Neuronal stem cell (in vitro differentiated cells): ENCODE results near the gene ERO1B.

ENCODE experiments used
- DNase-seq: peaks from one replicate; pipeline ENCODE4 v3.0.0-alpha.2; 2013; ENCODE audit warnings: low spot score
- H2AFZ ChIP-seq: one replicate; pipeline ENCODE4 v1.6.1; 2013; ENCODE audit warnings: mild to moderate bottlenecking, low read length, inconsistent platforms
- H2AK5ac ChIP-seq: 2 replicates; pipeline ENCODE4 v1.6.1; 2013; ENCODE audit warnings: low read depth, mild to moderate bottlenecking, inconsistent platforms, low read length, moderate library complexity, mixed read lengths
- H2BK120ac ChIP-seq: 2 replicates; pipeline ENCODE4 v1.6.1; 2013; ENCODE audit warnings: low read depth, mild to moderate bottlenecking, inconsistent platforms, low read length, moderate library complexity, mixed read lengths
- H2BK12ac ChIP-seq: one replicate; pipeline ENCODE4 v1.6.1; 2013; ENCODE audit warnings: low read length, inconsistent platforms
- H2BK15ac ChIP-seq: 2 replicates; pipeline ENCODE4 v1.6.1; 2013; ENCODE audit warnings: mild to moderate bottlenecking, low read length, inconsistent platforms, mixed read lengths
- H2BK5ac ChIP-seq: one replicate; pipeline ENCODE4 v1.6.1; 2013; ENCODE audit warnings: inconsistent platforms, mild to moderate bottlenecking, low read length, moderate library complexity
- H3K14ac ChIP-seq: one replicate; pipeline ENCODE4 v1.6.1; 2013; ENCODE audit warnings: low read length, inconsistent platforms
- H3K18ac ChIP-seq: 2 replicates; pipeline ENCODE4 v1.6.1; 2013; ENCODE audit warnings: low read length, inconsistent platforms
- H3K23ac ChIP-seq: 2 replicates; pipeline ENCODE4 v1.6.1; 2013; ENCODE audit warnings: low read depth, mild to moderate bottlenecking, mixed read lengths, low read length, inconsistent platforms; ENCODE audit not compliant: poor library complexity
- H3K27ac ChIP-seq: replicated peaks from 3 replicates; pipeline ENCODE4 v1.5.1; 2013; ENCODE audit warnings: low read length, inconsistent platforms
- H3K27me3 ChIP-seq, 3 experiments: 2 replicates each; pipeline ENCODE4 v1.6.1; 2013; ENCODE audit warnings: low read length in 3 of 3, mild to moderate bottlenecking in 2 of 3, inconsistent platforms in 1 of 3, low read depth in 1 of 3, mixed read lengths in 1 of 3, moderate library complexity in 1 of 3; ENCODE audit not compliant: control insufficient read depth in 3 of 3, insufficient read depth in 3 of 3
- H3K36me3 ChIP-seq, 2 donors: replicated peaks in 1 of 2; 2 replicates each; pipeline ENCODE4 v1.6.1; 2013; ENCODE audit warnings: low read length in 2 of 2; ENCODE audit not compliant: control insufficient read depth in 2 of 2, insufficient read depth in 2 of 2
- H3K4ac ChIP-seq: 2 replicates; pipeline ENCODE4 v1.6.1; 2013; ENCODE audit warnings: inconsistent platforms, mild to moderate bottlenecking, low read length, moderate library complexity
- H3K4me1 ChIP-seq, 2 donors: 1 replicate in 1 of 2; 2 replicates in 1 of 2; pipeline ENCODE4 v1.6.1; 2013; ENCODE audit warnings: low read length in 2 of 2, low read depth in 1 of 2; ENCODE audit not compliant: control insufficient read depth in 2 of 2, insufficient read depth in 1 of 2
- H3K4me2 ChIP-seq: one replicate; pipeline ENCODE4 v1.6.1; 2013; ENCODE audit warnings: mild to moderate bottlenecking, low read length, inconsistent platforms; ENCODE audit not compliant: insufficient read depth, poor library complexity, severe bottlenecking
- H3K4me3 ChIP-seq, 2 donors: 2 replicates each; pipeline ENCODE4 v1.5.1; 2013; ENCODE audit warnings: low read length in 2 of 2, mild to moderate bottlenecking in 2 of 2, inconsistent platforms in 1 of 2, moderate library complexity in 1 of 2
- H3K79me1 ChIP-seq: one replicate; pipeline ENCODE4 v1.6.1; 2013; ENCODE audit warnings: low read depth, mild to moderate bottlenecking, inconsistent platforms, low read length, moderate library complexity
- H3K9ac ChIP-seq: one replicate; pipeline ENCODE4 v1.6.1; 2013; ENCODE audit warnings: mild to moderate bottlenecking, low read depth, low read length, inconsistent platforms; ENCODE audit not compliant: poor library complexity
- H3K9me3 ChIP-seq, 2 donors: replicated peaks in 1 of 2; 2 replicates each; pipeline versions ENCODE3 to v1.6.1; 2013; ENCODE audit warnings: low read length in 2 of 2, mild to moderate bottlenecking in 2 of 2, inconsistent platforms in 1 of 2, low read depth in 1 of 2, mixed read lengths in 1 of 2, moderate library complexity in 1 of 2; ENCODE audit not compliant: control insufficient read depth in 2 of 2, insufficient read depth in 1 of 2
- H4K8ac ChIP-seq: one replicate; pipeline ENCODE4 v1.6.1; 2013; ENCODE audit warnings: low read depth, mild to moderate bottlenecking, inconsistent platforms, low read length, moderate library complexity
- H4K91ac ChIP-seq: one replicate; pipeline ENCODE4 v1.6.1; 2013; ENCODE audit warnings: low read length, low read depth, mild to moderate bottlenecking, inconsistent platforms; ENCODE audit not compliant: poor library complexity
- WGBS, 2 donors: extraction: QIAGEN DNeasy Blood & Tissue Kit; methylation state at CpG; one replicate each; pipeline ENCODE4 v1.1.7; 2013; ENCODE audit warnings: missing lambda C conversion rate in 2 of 2, mixed read lengths in 1 of 2; ENCODE audit not compliant: insufficient read length in 2 of 2, insufficient replicate concordance in 1 of 2; ENCODE audit errors: extremely low coverage in 2 of 2; 5-methylcytosine and 5-hydroxymethylcytosine counted together

Gene ERO1B

GRCh38 chr1:236251587-236251986, 30.2 kb downstream of the ERO1B start:
- H3K9me3 ChIP-seq: no peaks in the 10 kb centered on the region
- no peak overlapping the region for H3K27ac ChIP-seq
- no CpG with 5 or more reads among the region's 1 CpG for WGBS, 2 donors
- H2AK5ac ChIP-seq: no peak overlapping the region
- H3K36me3 ChIP-seq: no peaks in the 10 kb centered on the region
- H3K4me3 ChIP-seq: no peak overlapping the region
- no peak overlapping the region for H2BK120ac ChIP-seq
- H2AFZ ChIP-seq: no peak overlapping the region
- H3K27me3 ChIP-seq: no peaks in the 10 kb centered on the region
- H2BK5ac ChIP-seq: no peak overlapping the region
- H3K14ac ChIP-seq: no peak overlapping the region
- no peaks in the 10 kb centered on the region for H3K4me1 ChIP-seq
- no peak for DNase-seq
- H3K4me2 ChIP-seq: no peak overlapping the region
- H2BK12ac ChIP-seq: no peak overlapping the region
- H2BK15ac ChIP-seq: no peak overlapping the region
- no peak overlapping the region for H3K9ac ChIP-seq
- no peak overlapping the region for H4K8ac ChIP-seq
- H3K79me1 ChIP-seq: no peaks in the 10 kb centered on the region
- no peak overlapping the region for H3K23ac ChIP-seq
- no peak overlapping the region for H3K4ac ChIP-seq
- no peak overlapping the region for H3K18ac ChIP-seq
- H4K91ac ChIP-seq: no peak overlapping the region

GRCh38 chr1:236247286-236247685, 34.5 kb downstream of the ERO1B start:
- no peaks in the 10 kb centered on the region for H3K4me1 ChIP-seq
- H2AFZ ChIP-seq: no peak overlapping the region
- H3K9ac ChIP-seq: no peak overlapping the region
- H3K14ac ChIP-seq: no peak overlapping the region
- no CpG with 5 or more reads among the region's 3 CpGs for WGBS, 2 donors
- no peak overlapping the region for H4K8ac ChIP-seq
- no peak overlapping the region for H2BK120ac ChIP-seq
- no peak overlapping the region for H3K23ac ChIP-seq
- H2BK5ac ChIP-seq: no peak overlapping the region
- no peak overlapping the region for H3K4me3 ChIP-seq
- no peaks in the 10 kb centered on the region for H3K79me1 ChIP-seq
- H3K4me2 ChIP-seq: no peak overlapping the region
- no peak overlapping the region for H2BK15ac ChIP-seq
- H2BK12ac ChIP-seq: no peak overlapping the region
- no peak overlapping the region for H2AK5ac ChIP-seq
- no peaks in the 10 kb centered on the region for H3K27me3 ChIP-seq
- no peak for DNase-seq
- no peak overlapping the region for H3K18ac ChIP-seq
- H3K27ac ChIP-seq: no peak overlapping the region
- H3K9me3 ChIP-seq: no peaks in the 10 kb centered on the region
- no peak overlapping the region for H4K91ac ChIP-seq
- H3K36me3 ChIP-seq: no peaks in the 10 kb centered on the region
- no peak overlapping the region for H3K4ac ChIP-seq

DNA sequence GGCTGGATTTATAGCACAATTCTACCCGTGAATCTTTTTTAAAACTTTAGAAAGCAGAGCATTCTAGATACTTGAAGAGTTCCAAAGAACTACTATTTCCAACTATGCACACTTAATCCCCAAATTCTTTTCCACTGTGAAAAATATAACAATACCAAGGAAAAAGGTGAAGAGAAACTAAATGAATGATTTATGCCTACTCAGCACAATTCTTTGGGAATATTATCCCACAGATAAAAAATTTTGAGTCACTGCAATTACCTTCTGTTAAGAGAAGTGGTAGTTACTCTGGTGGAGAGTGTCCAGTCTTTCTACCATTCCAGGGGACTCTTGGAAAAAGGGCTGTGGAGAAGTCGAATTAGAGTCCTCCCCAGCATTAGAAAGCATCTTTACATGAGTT, 39.2 kb downstream of the ERO1B start:
- H2BK5ac ChIP-seq: no peak overlapping the region
- no peak overlapping the region for H4K91ac ChIP-seq
- no peaks in the 10 kb centered on the region for H3K27me3 ChIP-seq
- H3K9me3 ChIP-seq: no peaks in the 10 kb centered on the region
- H3K4me3 ChIP-seq: no peak overlapping the region
- no peak overlapping the region for H3K4me2 ChIP-seq
- H2BK120ac ChIP-seq: no peak overlapping the region
- H2BK12ac ChIP-seq: no peak overlapping the region
- H3K36me3 ChIP-seq: no peaks in the 10 kb centered on the region
- no peak overlapping the region for H2AFZ ChIP-seq
- H3K18ac ChIP-seq: no peak overlapping the region
- WGBS, 2 donors: no CpG with 5 or more reads among the region's 2 CpGs
- no peak overlapping the region for H3K27ac ChIP-seq
- no peak overlapping the region for H3K9ac ChIP-seq
- no peak overlapping the region for H3K23ac ChIP-seq
- H4K8ac ChIP-seq: no peak overlapping the region
- no peaks in the 10 kb centered on the region for H3K79me1 ChIP-seq
- no peak for DNase-seq
- H2BK15ac ChIP-seq: no peak overlapping the region
- H3K4me1 ChIP-seq: no peaks in the 10 kb centered on the region
- no peak overlapping the region for H2AK5ac ChIP-seq
- H3K14ac ChIP-seq: no peak overlapping the region
- H3K4ac ChIP-seq: no peak overlapping the region

GRCh38 chr1:236240675-236241074, 41.1 kb downstream of the ERO1B start:
- Histone ChIP-seq H3K4me1 (no peaks in the 10 kb centered on the region), H3K27ac (no peak overlapping the region), H3K9me3 (no peaks in the 10 kb centered on the region), H4K91ac (no peak overlapping the region), H3K14ac (no peak overlapping the region), H3K23ac (no peak overlapping the region), H3K36me3 (no peaks in the 10 kb centered on the region), H2BK12ac (no peak overlapping the region), H3K4me2 (no peak overlapping the region), H3K79me1 (no peaks in the 10 kb centered on the region), H2BK15ac (no peak overlapping the region), H2AK5ac (no peak overlapping the region), H3K4me3 (no peak overlapping the region), H3K9ac (no peak overlapping the region), H4K8ac (no peak overlapping the region), H3K4ac (no peak overlapping the region), H2AFZ (no peak overlapping the region), H2BK120ac (no peak overlapping the region), H3K18ac (no peak overlapping the region), H3K27me3 (no peaks in the 10 kb centered on the region), H2BK5ac (no peak overlapping the region)
- DNase-seq: no peak
- no CpG with 5 or more reads among the region's 3 CpGs for WGBS, 2 donors
